ENCODE measurements around the gene GSDME. TPM values are rescaled to one million over a fixed set of nuclear protein-coding genes. Genes with fewer than 3 reads are reported as not detected.

The GSDME gene
- total RNA-seq (10 to 100 TPM; 12.0 to 23.0 TPM), polyA plus RNA-seq (ENCODE audit: insufficient read length in 2 of 2) (10 to 100 TPM; 45.5 to 53.6 TPM)
- long read RNA-seq, donor 1, transcript GSDME-215 (10 exons, 2,250 nt), result major isoform, 13 of 38 reads
- long read RNA-seq, donor 1, partial matches to known transcripts, result 21 of 38 reads
- long read RNA-seq, donor 1, other reads (novel, unspliced or antisense), result 0 of 38 reads
- long read RNA-seq, donor 2, partial matches to known transcripts, result 0 of 1 reads
- long read RNA-seq, donor 2, other reads (novel, unspliced or antisense), result 0 of 1 reads
- long read RNA-seq, donor 3, full-length matches to known transcripts, result 4 of 4 reads
- long read RNA-seq, donor 3, partial matches to known transcripts, result 0 of 4 reads
- long read RNA-seq, donor 3, other reads (novel, unspliced or antisense), result 0 of 4 reads
- long read RNA-seq, donor 4, transcript GSDME-215 (10 exons, 2,250 nt), result major isoform, 5 of 6 reads
- long read RNA-seq, donor 4, partial matches to known transcripts, result 0 of 6 reads
- long read RNA-seq, donor 4, other reads (novel, unspliced or antisense), result 0 of 6 reads

DNA sequence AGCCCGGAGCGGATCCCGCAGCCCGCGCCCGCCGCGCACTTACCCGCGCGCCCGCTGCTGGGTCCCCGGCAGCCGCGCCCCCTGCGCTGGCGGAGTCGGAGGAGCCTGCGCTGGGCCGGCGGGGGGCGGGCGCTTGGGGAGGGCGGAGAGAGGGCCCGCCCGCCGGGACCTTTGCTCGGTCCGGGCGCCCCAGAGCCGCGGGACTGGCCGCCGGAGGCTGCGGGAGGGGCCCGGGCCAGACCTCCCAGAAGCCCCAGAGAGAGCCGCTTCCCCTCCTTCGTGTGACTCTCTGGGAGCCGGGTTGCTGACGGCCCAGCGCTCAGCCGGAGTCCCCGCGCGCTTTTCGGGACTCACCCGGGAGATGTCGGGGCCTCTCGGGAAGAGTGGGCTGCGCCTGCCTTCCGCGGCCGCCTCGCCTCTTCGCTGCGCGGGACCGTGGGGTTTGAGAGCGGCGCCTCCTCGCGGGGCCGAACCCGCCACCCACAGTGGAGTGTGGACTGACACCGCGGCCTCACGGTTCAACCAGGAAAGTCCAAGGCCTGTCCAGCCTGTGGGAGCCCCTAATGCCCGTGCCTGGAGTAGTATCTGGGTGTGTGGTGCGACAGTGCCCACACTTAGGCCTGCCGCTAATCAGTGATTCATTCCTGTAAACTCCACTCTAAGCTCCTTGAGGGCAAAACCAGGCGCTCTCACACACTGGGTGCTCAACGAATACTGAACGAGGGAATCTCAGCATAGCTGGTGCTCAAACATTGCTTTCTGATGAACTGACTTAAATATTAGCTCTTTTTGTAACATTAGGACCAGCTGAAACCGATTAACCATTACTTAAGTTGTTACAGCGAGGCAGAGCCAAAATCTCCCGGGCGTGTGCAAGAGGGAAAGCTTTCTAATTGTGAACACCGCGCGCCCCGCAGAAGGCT lies at the start of gene GSDME:
GSDME (minus strand) TSS at position 112 of the 923 bp plus-strand sequence. CDS start 7,690 bp downstream, outside the sequence.
- Histone ChIP-seq H3K9me3 (ENCODE audit: control insufficient read depth, insufficient read depth, low read length) (no peaks in the 10 kb centered on the region), H3K4me3 (ENCODE audit: low read depth, low read length) (peak within 1 kb of the TSS; percentile 67), H3K36me3 (ENCODE audit: control insufficient read depth, insufficient read depth, low read length) (no peaks in the 10 kb centered on the region), H3K27me3 (ENCODE audit: control insufficient read depth, insufficient read depth, low read length) (no peaks in the 10 kb centered on the region), H3K27ac (ENCODE audit: low read depth, low read length) (peak within 1 kb of the TSS; percentile 80), H3K4me1 (ENCODE audit: control insufficient read depth, insufficient read depth, low read length) (peaks cover 23% of the 10 kb centered on the region)
- DNase-seq (ENCODE audit: low read depth in 4 of 6, low spot score in 6 of 6), result peak in 5 of 6 donors; percentile 13 to 88 (median 40)
- 6% methylated on average over 77 of the region's 81 CpGs for WGBS (ENCODE audit: insufficient coverage)

DNA sequence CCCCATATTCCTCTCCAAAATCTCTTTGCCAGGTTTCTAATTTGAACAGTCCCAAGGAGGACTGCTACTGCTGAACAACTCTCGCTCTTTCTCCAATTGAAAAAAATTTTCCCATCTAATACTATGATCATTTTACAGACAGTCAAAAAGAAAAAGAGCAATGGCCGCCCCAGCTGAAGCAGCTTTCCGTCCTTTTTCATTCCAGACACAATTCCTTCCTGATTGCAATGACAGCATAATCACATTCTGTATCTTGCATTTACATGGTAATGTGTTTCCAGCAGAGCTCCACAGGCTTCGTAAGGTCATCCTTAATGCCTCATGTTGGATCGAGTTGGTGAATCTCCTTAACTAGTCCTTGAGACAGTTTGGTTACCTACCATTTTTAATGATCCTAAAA lies 45.0 kb upstream of the GSDME start:
- WGBS (ENCODE audit: insufficient coverage), result 88% methylated on average over 1 of the region's 5 CpGs
- no peaks in the 10 kb centered on the region for H3K9me3 ChIP-seq (ENCODE audit: control insufficient read depth, insufficient read depth, low read length)
- H3K4me1 ChIP-seq (ENCODE audit: control insufficient read depth, insufficient read depth, low read length), result no peaks in the 10 kb centered on the region
- no peaks in the 10 kb centered on the region for H3K36me3 ChIP-seq (ENCODE audit: control insufficient read depth, insufficient read depth, low read length)
- no peak for DNase-seq (ENCODE audit: low read depth in 4 of 6, low spot score in 6 of 6)
- H3K4me3 ChIP-seq (ENCODE audit: low read depth, low read length), result no peak overlapping the region
- H3K27ac ChIP-seq (ENCODE audit: low read depth, low read length), result no peak overlapping the region
- no peaks in the 10 kb centered on the region for H3K27me3 ChIP-seq (ENCODE audit: control insufficient read depth, insufficient read depth, low read length)

DNA sequence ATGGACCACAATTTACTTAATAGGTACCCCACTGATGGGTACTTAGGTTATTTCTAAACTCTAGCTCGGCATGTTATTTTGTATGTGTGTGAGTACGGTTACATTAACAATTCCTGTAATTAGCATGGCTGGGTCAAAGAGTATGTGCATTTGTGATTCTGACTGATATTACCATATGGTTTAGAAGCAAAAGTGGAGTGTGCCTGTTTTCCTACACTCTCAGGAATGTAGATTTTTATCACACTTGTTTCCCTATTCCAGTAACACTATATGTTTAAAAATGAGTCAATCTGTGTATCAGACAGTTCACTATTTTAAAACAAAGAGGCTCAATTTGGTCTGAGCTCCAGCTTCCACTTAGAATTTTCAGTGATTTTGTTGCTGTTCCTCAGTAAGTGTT lies 44.6 kb upstream of the GSDME start:
- no peaks in the 10 kb centered on the region for H3K36me3 ChIP-seq (ENCODE audit: control insufficient read depth, insufficient read depth, low read length)
- no peak for DNase-seq (ENCODE audit: low read depth in 4 of 6, low spot score in 6 of 6)
- H3K9me3 ChIP-seq (ENCODE audit: control insufficient read depth, insufficient read depth, low read length), result no peaks in the 10 kb centered on the region
- no peak overlapping the region for H3K27ac ChIP-seq (ENCODE audit: low read depth, low read length)
- WGBS (ENCODE audit: insufficient coverage), result no CpG with 5 or more reads among the region's 2 CpGs
- no peaks in the 10 kb centered on the region for H3K27me3 ChIP-seq (ENCODE audit: control insufficient read depth, insufficient read depth, low read length)
- no peaks in the 10 kb centered on the region for H3K4me1 ChIP-seq (ENCODE audit: control insufficient read depth, insufficient read depth, low read length)
- no peak overlapping the region for H3K4me3 ChIP-seq (ENCODE audit: low read depth, low read length)

DNA sequence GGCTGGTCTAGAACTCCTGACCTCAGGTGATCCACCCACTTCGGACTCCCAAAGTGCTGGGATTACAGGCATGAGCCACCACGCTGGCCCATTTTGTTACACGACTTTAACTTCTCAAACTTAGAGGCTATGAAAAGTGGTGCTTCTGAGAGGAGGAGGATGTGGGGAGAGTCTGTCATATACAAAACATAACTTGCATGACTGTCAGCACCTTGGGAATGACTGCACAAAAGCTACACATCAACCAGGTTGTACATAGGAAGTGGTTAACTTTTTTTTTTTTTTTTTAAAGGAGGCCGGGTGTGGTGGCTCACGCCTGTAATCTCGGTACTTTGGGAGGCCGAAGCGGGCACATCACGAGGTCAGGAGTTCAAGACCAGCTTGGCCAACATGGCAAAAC lies 43.4 kb upstream of the GSDME start:
- no peaks in the 10 kb centered on the region for H3K9me3 ChIP-seq (ENCODE audit: control insufficient read depth, insufficient read depth, low read length)
- H3K4me1 ChIP-seq (ENCODE audit: control insufficient read depth, insufficient read depth, low read length), result no peaks in the 10 kb centered on the region
- DNase-seq (ENCODE audit: low read depth in 4 of 6, low spot score in 6 of 6), result no peak
- 100% methylated on average over 6 of the region's 9 CpGs for WGBS (ENCODE audit: insufficient coverage)
- H3K27me3 ChIP-seq (ENCODE audit: control insufficient read depth, insufficient read depth, low read length), result no peaks in the 10 kb centered on the region
- no peaks in the 10 kb centered on the region for H3K36me3 ChIP-seq (ENCODE audit: control insufficient read depth, insufficient read depth, low read length)
- no peak overlapping the region for H3K27ac ChIP-seq (ENCODE audit: low read depth, low read length)
- no peak overlapping the region for H3K4me3 ChIP-seq (ENCODE audit: low read depth, low read length)

DNA sequence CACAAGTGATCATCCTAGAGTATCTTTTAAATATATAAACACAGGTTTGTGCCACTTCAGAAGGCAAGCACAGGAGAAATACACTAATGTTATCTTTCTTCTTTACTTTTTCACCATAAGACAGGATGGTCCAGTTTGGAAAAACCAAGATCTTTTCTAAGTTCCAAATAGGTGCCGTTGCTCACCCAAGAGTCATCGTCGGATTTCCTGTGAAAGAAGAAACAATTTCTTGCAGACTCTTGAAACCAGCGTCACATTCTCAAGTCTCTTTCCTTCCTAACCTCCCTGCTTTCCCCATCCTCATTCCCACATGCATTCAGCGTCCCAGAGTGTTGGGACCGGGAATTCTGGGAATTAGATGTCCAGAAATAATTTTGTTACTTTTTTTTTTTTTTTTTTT lies 42.8 kb upstream of the GSDME start:
- H3K4me1 ChIP-seq (ENCODE audit: control insufficient read depth, insufficient read depth, low read length), result no peaks in the 10 kb centered on the region
- H3K27me3 ChIP-seq (ENCODE audit: control insufficient read depth, insufficient read depth, low read length), result no peaks in the 10 kb centered on the region
- H3K4me3 ChIP-seq (ENCODE audit: low read depth, low read length), result no peak overlapping the region
- WGBS (ENCODE audit: insufficient coverage), result 92% methylated on average over 3 of the region's 6 CpGs
- H3K9me3 ChIP-seq (ENCODE audit: control insufficient read depth, insufficient read depth, low read length), result no peaks in the 10 kb centered on the region
- H3K36me3 ChIP-seq (ENCODE audit: control insufficient read depth, insufficient read depth, low read length), result no peaks in the 10 kb centered on the region
- H3K27ac ChIP-seq (ENCODE audit: low read depth, low read length), result no peak overlapping the region
- no peak for DNase-seq (ENCODE audit: low read depth in 4 of 6, low spot score in 6 of 6)

DNA sequence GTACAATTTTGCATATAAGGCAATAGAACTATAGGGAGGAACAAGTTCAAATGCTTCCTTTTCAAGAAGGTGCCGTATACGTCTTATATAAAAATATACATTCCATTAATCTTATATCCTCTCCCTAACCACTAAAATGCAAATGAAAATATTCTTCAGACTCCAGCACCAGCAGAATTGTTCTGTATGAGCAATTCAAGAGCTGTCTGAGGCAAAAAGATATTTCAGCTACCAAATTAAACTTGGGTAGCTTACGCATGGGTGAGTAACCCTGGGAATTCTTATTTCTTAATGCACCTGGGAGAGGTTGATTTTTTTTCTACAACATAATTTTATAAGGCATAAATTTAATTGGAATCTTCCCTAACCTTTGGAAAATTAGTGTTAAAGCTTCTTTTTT lies 42.2 kb upstream of the GSDME start:
- no CpG with 5 or more reads among the region's 3 CpGs for WGBS (ENCODE audit: insufficient coverage)

DNA sequence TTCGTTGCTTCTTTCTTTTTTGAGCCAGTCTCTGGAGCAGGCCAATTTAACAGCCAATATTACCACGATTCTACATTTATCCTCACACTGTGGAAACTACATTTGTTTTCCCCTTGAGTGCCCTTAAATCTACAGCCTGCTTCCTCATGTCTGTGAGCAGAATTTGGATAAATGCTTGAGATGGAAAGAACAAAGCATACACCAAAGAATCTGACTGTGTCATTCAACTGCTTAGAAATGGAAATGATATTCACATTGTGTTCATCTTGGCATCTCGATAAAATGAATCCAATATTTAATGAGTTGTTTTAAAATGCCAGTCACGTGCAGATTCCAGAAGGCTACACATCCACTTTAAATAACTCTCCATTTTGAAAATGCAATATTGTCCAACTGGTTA lies 41.0 kb upstream of the GSDME start:
- Histone ChIP-seq H3K4me1 (ENCODE audit: control insufficient read depth, insufficient read depth, low read length) (no peaks in the 10 kb centered on the region), H3K9me3 (ENCODE audit: control insufficient read depth, insufficient read depth, low read length) (no peaks in the 10 kb centered on the region), H3K36me3 (ENCODE audit: control insufficient read depth, insufficient read depth, low read length) (no peaks in the 10 kb centered on the region), H3K4me3 (ENCODE audit: low read depth, low read length) (no peak overlapping the region), H3K27ac (ENCODE audit: low read depth, low read length) (no peak overlapping the region), H3K27me3 (ENCODE audit: control insufficient read depth, insufficient read depth, low read length) (no peaks in the 10 kb centered on the region)
- peak in 2 of 6 donors; percentile 93 to 94 for DNase-seq (ENCODE audit: low read depth in 4 of 6, low spot score in 6 of 6)
- 38% methylated on average over 1 of the region's 4 CpGs for WGBS (ENCODE audit: insufficient coverage)

More for the DNA sequence above, 42.2 kb upstream of the GSDME start:
- no peak overlapping the region for H3K4me3 ChIP-seq (ENCODE audit: low read depth, low read length)
- no peaks in the 10 kb centered on the region for H3K36me3 ChIP-seq (ENCODE audit: control insufficient read depth, insufficient read depth, low read length)
- no peaks in the 10 kb centered on the region for H3K9me3 ChIP-seq (ENCODE audit: control insufficient read depth, insufficient read depth, low read length)
- H3K27me3 ChIP-seq (ENCODE audit: control insufficient read depth, insufficient read depth, low read length), result no peaks in the 10 kb centered on the region
- H3K4me1 ChIP-seq (ENCODE audit: control insufficient read depth, insufficient read depth, low read length), result no peaks in the 10 kb centered on the region
- peak in 1 of 6 donors; percentile 42 for DNase-seq (ENCODE audit: low read depth in 4 of 6, low spot score in 6 of 6)
- no peak overlapping the region for H3K27ac ChIP-seq (ENCODE audit: low read depth, low read length)

DNA sequence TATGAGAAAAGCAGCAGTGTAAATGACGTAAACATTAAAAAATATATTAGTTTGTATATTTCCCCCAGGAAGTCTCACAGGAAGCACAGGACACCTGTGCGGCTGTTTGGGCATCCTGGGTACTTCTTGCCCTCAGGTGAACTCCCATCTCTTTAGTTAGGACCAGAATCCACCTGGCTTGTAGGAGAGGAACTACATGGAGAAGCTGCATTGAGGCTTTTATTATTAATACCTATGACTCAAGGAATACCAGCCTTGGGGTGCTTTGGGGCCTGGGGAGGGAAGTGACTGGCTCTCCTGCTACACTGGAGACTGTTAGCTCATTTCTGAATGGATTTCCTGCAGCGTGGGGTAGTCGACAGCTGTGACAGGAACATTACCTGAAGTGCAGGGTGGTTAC lies 40.0 kb upstream of the GSDME start:
- no peaks in the 10 kb centered on the region for H3K4me1 ChIP-seq (ENCODE audit: control insufficient read depth, insufficient read depth, low read length)
- H3K9me3 ChIP-seq (ENCODE audit: control insufficient read depth, insufficient read depth, low read length), result no peaks in the 10 kb centered on the region
- H3K4me3 ChIP-seq (ENCODE audit: low read depth, low read length), result no peak overlapping the region
- no peak for DNase-seq (ENCODE audit: low read depth in 4 of 6, low spot score in 6 of 6)
- no peaks in the 10 kb centered on the region for H3K27me3 ChIP-seq (ENCODE audit: control insufficient read depth, insufficient read depth, low read length)
- no peak overlapping the region for H3K27ac ChIP-seq (ENCODE audit: low read depth, low read length)
- WGBS (ENCODE audit: insufficient coverage), result 58% methylated on average over 2 of the region's 4 CpGs
- H3K36me3 ChIP-seq (ENCODE audit: control insufficient read depth, insufficient read depth, low read length), result no peaks in the 10 kb centered on the region

DNA sequence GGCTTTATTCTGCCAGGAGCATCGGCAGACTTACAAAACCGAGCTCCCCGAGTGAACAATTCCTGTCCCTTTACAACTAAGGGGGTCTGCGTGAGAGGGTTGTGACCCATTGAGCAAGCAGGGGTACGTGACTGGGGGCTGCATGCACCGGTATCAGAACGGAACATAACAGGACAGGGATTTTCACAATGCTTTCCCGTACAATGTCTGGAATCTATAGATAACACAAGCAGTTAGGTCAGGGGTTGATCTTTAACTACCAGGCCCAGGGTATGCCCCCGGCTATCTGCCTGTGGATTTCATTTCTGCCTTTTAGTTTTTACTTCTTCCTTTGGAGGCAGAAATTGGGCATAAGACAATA lies 38.1 kb upstream of the GSDME start:
- Histone ChIP-seq H3K27ac (ENCODE audit: low read depth, low read length) (no peak overlapping the region), H3K27me3 (ENCODE audit: control insufficient read depth, insufficient read depth, low read length) (no peaks in the 10 kb centered on the region), H3K4me3 (ENCODE audit: low read depth, low read length) (no peak overlapping the region), H3K4me1 (ENCODE audit: control insufficient read depth, insufficient read depth, low read length) (no peaks in the 10 kb centered on the region), H3K9me3 (ENCODE audit: control insufficient read depth, insufficient read depth, low read length) (no peaks in the 10 kb centered on the region), H3K36me3 (ENCODE audit: control insufficient read depth, insufficient read depth, low read length) (no peaks in the 10 kb centered on the region)
- 93% methylated on average over 7 of the region's 9 CpGs for WGBS (ENCODE audit: insufficient coverage)
- no peak for DNase-seq (ENCODE audit: low read depth in 4 of 6, low spot score in 6 of 6)

Measured in spinal cord (tissue), 10 donors.